Stimulated activated CD8-positive, alpha-beta memory T cell treated with anti-CD3 and anti-CD28 coated beads, Interleukin-4, amount 100 ng/mL, for 24 hours (primary cell): ENCODE measurements around the gene DMRTC2.

Experiments used
- DNase-seq: peaks from one replicate; pipeline ENCODE4 v3.0.0-alpha.2; 2020; ENCODE audit warnings: low read depth

DMRTC2 gene

DNA sequence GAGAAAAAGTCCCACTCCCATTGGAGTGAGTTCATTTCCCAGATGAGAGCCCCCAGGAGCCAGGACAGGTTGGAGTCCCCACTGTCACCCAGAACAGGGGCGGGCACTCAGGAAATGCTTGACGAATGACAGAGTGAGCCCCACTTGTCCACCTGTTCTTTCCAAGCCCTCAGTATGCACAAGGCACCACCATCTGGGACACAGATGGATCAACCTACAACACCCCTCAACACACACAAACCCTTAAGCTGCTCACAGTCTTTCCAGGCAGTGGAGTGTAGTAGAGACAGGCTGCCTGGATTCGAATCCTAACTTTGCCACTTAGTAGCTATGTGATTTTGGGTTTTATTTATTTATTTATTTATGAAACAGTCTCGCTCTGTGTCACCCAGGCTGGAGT, 46.1 kb downstream of the DMRTC2 start:
- DNase-seq, result no peak

DNA sequence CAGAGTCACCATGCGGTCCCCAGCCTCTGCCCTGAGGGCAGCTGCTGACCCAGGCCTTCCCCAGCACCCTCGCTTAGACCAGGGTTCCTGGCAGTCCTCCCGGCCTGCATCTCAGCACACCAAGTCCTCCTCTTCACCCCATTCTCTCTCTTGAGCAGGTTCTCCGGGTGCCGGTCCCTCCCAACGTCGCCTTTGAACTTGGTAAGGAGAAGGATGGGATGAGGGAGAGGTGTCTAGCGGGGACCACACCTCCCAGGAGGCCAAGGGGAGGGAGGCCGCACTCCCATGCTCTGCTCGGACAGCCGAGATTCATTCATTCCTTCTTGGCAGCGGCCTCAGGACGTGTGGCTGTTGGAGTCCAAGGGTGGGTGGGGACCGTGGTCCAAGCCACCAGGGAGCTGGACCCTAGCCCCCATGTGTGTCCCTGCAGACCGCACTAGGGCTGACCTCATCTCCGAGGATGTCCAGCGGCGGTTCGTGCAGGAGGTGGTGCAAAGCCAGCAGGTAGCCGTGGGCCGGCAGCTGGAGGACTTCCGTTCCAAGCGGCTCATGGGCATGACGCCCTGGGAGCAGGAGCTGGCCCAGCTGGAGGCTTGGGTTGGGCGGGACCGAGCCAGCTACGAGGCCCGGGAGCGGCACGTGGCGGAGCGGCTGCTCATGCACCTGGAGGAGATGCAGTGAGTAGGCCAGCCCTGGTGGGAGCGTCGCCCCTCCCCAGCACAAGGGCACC, 47.5 kb downstream of the DMRTC2 start:
- no peak for DNase-seq

DNA sequence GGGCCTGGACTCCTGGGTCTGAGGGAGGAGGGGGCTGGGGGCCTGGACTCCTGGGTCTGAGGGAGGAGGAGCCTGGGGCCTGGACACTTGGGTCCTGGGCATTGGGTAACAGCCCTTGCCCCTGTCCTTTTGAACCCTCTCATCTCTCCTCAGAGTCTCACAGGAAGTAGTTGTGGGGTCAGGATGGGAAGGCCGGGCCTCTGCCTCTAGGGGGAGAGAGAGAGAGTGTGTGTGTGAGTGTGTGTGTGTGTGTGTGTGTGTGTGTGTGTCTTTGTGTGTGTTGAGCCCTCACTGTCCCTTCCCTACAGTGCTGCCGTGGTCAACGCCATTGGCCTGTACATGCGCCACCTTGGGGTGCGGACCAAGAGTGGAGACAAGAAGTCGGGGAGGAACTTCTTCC, 49.1 kb downstream of the DMRTC2 start:
- DNase-seq, result no peak

DNA sequence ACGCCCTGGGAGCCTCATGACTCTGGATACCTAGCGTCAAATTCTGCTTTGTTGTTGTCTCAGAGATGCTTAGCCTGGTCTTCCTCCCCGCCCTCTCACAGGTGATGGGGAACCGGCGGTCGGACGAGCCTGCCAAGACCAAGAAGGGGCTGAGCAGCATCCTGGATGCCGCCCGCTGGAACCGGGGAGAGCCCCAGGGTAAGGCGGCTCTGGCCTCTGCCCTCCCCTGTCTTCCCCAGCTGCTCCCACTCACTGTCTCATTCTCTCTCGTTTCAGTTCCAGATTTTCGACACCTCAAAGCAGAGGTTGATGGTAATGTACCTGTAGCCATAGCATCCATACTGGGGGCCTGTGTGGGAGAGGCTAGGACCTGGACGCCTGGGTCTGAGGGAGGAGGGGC, 49.5 kb downstream of the DMRTC2 start:
- no peak for DNase-seq

DNA sequence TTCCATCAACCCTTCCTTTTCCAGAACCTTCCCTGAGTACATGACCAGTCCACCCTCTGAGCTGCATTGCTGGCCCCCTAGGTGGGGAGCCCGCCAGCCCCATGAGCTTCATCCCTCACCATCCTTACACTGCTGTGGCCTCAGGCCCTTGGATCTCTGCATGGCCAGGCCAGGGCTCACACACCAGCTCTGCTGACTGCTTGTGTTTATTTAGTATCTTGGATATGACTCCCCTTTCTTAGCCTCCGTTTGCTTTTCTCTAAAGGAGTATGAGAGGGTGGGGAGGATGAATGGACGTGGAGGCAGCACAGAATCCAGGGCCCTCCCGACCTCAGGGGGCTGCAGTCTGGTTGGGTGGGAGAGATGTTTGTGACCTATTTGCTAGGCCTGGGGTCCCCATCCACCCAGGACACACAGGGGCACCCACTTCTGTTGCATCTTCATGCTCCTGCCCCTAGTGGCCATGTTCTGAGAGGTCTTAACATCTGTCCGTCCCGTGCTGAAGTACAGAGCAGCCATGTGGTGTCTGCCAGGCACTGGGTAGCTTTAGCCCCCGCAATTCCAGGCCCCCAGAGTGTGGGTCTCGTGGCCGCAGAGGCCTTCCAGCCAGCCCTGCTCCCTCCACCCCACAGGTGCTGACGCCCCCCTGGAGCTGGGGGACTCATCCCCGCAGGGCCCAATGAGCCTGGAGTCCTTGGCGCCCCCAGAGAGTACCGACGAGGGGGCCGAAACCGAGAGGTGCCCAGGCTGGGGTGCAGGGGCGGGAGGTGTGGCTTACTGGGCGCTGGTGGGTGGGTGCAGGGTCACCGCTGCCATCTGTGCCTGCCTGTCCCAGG, 51.1 kb downstream of the DMRTC2 start:
- no peak for DNase-seq

DNA sequence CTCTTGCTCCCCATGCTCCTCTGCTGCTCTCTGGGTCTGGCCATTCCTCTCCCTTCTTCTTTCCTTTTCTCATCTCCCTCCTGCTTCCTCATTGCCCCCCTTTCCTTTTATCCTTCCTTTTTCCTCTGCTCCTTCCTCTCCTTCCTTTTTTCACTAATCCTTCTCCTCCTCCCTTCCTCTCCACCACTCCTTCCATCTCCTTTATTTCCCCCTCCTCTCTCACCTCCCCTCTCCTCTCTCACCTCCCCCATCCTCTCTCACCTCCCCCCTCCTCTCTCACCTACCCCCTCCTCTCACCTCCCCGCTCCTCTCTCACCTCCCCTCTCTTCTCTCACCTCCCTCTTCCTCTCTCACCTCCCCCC, 51.7 kb downstream of the DMRTC2 start:
- no peak for DNase-seq

DNA sequence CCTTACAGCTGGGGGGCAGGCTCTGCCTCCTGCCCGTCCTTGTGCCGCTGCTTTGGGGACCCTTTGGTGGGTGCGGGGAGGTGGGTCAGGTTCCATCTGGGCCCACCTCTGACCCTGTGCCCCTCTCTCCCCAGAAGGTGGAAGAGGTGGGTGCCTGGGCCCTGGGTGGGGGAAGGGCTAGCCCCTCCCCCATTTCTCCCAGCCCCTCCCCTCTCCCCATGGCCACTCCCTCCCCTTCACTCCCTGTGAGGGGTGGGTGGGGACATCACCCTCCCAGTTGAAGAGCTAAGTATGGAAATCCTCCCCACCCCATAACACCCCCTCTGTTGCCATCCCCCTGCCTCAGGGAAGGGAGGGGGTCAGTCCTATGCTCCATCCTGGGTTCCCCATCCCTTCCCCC, 52.3 kb downstream of the DMRTC2 start:
- no peak for DNase-seq

DNA sequence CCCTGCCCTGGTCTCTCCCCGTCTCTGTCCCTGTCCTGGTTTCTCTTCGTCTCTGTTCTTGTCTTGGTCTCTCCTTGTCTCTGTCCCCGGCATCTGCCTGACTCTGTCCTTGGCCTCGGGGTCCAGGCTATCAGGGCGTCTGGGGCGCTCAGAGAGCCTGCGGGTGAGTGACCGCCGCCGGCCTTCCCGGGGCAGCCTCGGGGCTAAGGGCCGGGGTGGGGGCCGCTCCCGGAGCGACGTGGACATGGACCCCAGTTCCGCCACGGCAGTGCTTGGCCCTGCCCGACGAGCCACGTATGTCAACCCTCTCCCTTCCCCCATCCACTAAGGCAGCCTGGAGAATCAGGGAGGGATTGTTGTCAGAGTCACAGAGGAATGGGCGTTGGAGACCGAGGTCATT, 53.0 kb downstream of the DMRTC2 start:
- no peak for DNase-seq

DNA sequence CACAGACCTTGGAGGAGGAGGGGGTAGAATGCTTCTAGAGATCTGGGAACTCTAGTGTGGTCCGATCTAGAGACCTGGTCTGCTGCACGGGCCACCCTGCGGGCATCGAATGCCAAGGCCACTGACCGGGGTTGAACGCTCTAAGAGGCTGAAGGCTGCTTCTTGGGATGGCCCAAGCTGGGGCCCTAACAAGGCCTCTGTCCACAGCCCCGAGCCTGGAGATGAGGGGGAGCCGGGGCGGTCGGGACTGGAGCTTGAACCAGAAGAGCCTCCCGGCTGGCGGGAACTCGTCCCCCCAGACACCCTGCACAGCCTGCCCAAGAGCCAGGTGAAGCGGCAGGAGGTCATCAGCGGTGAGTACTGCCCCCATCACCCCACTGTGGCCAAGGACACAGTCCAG, 53.4 kb downstream of the DMRTC2 start:
- DNase-seq, result no peak
